GM21786 (cell line): Measurements from ENCODE around the gene ACVR1B.

Source experiments
- ATAC-seq: cut with Tn5 transposase; IDR thresholded peaks from one replicate; pipeline ENCODE4 v1.9.1; 2021; ENCODE audit not compliant: unreplicated experiment

Gene ACVR1B

DNA sequence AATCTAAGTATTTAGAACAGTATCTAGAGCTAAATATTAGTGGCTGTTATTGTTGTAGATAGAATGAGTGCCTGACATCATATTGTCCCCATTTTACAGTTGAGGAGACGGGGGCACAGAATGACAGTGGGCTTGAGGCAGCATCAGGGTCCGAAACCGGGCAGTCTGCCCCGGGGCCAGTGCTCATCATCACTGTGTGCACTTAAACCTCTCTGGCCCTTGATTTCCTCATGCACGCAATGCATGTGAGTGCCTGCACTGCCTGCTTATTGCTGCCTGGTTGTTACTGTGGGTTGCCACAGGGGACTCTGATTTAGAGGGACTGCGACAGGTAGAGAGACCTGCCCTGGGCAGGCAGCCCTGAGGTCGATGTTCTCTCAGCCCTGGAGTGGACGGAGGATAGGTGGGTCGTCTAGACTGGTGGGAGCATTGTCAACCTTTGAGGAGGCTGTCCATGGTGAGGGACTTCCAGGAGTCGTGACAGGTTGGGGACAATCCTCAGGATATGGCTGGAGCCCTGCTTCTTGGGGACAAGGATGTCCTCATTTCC lies 34.4 kb upstream of the ACVR1B start:
- ATAC-seq, result no peak

GRCh38 chr12:51917746-51918453 lies 33.6 kb upstream of the ACVR1B start:
- ATAC-seq, result no peak

DNA sequence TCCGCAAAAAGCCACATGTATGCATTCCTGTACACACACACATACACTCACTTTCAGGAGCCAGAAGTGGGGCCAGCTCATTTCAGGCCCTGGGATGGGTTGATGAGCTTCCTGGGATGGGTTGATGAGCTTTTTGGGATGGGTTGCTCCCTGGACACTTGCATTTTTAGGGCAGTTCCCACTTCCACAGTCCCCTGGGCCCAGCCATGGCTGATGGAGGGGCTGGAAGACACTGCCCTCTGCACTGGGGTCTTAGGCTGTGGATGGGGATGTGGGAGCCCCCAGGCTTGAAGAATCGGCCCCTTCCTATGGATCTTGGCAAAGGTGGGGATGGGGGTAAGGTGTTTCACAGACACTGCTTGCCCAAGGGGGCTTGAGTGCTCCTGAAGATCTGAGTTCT lies 31.5 kb upstream of the ACVR1B start:
- ATAC-seq, result no peak

DNA sequence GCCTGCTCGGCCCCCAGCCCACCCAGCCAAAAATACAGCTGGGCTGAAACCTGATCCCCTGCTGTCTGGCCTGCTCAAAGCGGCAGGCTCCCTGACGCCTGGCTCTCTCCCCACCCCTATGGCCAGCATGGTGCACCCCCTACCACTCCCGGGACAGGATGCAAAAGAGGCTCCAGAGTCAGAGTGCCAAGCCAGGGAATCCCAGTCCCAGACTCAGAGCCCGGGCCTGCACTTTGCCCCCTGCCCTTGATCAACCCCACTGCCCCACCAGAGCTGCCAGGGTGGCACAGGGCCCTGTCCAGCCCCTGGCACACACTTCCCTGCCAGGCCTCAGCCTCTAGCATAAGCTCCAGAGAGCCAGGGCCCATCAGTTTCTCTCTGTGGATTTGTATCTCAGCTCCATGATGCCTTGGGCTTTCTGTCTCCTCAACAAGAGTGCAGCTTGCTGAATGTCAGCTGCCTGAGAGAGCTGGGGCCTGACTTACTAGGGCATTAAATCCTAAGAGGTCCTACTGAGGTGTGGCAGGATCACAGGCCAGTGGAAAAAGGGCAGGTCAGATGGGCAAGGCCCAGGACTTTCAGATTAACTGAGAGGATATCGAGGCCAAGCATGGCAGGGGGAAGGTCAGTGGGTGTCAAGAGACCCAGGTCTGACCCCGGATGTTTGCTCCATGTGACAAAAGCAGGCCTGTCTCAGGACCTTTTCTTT lies 30.3 kb upstream of the ACVR1B start:
- no peak for ATAC-seq

DNA sequence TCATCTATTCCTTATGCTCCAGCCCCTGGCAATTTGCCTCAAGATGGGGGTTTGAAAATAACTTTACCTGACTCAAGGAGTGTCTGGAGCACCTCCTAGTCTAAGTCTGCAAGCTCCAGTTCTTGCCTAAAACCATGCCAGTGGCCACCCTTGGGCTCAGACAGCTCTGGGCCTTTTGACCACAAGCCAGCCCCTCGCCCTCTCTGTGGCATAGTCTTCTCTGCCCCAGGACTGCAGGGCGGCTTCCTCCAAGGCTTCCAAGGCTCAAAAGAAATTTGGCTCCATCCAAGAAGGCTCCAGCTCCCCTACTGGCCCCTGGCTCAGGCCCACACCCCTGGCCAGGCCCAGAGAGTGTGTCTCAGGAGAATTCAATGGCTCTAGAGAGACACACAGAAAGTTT lies 29.4 kb upstream of the ACVR1B start:
- no peak for ATAC-seq

DNA sequence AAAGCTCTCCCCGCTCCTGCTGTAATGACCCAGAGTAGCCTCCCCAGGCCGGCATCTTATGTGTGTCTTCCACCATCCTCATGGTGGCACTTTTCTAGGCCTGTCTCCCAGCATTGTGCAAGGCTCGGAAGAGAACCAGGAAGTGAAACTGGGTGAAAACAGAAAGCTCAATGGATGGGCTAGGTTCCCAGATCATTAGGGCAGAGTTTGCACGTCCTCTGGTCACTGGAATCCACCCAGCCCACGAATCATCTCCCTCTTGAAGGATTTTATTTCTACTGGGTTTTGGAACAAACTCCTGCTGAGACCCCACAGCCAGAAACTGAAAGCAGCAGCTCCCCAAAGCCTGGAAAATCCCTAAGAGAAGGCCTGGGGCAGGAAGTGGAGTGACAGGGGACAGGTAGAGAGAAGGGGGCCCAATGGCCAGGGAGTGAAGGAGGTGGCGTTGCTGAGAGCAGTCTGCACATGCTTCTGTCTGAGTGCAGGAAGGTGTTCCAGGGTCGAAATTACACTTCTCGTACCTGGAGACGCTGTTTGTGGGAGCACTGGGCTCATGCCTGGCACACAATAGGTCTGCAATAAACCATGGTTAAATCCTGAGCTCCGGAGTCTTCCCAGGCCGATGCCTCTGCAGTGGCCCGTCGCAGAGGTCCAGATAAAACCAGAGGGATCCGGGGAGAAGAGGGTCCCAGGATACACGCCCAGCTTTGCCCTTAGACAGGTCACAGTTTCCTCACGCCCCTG lies 28.6 kb upstream of the ACVR1B start:
- ATAC-seq, result no peak

DNA sequence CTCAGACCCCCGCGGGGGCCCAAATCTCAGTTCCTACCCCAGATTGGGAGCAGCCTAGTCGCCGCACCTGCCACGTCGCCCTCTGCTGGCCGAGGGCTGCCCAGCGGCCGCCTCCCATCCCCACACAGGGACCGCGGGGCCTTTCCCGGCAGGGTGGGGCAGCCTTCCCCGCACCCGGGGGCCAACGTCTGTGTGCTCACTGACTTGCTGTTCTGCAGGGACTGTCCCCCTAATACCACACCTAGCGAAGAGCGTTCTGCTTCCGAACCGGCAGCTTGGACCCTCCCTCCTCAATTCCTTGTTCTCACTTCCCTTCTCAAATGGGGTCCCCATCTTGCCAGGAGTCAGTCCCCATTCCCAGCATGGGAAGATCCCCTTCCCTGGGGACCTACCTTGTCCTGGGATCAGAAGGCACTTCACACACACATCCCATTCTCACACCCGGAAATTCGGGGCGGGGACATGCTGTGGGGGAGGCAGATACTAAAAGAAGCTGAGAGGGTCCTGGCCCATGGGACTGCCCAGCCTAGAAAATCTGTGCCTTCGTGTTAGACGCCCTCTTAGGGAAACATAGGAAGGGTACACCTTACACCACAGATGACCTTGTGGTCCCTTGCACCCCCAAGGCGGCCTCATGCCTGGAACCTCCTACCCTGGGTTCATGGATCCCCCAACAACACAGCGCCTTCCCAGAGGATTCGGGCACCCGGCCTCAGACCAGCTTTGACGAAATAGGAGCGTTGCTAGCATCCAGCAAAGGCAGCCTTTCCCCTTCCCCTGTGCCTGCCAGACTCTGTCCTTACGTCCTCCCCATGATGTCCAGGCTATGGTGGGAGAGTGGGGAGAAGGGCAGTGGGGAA lies 27.8 kb upstream of the ACVR1B start:
- no peak for ATAC-seq

DNA sequence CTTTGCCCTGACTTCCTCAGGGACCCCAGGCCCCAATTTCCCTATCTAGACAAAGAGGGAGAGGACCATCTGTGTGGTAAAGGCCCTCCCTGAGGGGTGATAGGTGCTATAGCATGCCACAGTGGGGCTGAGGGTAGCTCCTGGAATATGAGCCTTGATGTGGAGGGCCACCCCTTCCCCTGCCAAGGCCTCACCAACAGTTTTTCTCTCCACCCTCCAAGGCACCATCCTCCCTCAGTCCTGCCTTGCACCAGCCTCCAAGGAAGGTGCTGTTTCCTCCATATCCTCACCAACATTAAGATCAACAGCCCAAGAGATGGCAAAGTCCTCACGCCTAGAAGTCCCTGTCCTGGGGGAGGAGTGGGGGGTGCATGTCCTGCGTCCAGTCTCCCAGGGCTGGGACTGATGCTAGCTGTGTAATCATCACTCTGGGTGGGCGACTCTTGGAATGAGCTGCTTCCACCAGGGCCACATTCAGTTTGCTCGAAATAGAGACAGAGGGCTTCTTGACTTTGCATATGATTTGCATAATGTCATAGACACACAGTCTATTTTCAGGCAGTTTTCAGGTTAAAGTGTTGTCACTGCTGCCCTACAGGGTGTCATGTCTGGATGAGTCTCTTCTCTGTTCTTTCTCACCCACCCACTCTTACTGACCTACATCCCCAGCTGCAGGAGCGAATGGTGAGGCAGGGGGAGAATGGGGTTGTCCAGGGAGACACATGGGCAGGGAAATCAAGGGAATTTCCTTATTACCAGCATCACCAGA lies 26.8 kb upstream of the ACVR1B start:
- no peak for ATAC-seq

DNA sequence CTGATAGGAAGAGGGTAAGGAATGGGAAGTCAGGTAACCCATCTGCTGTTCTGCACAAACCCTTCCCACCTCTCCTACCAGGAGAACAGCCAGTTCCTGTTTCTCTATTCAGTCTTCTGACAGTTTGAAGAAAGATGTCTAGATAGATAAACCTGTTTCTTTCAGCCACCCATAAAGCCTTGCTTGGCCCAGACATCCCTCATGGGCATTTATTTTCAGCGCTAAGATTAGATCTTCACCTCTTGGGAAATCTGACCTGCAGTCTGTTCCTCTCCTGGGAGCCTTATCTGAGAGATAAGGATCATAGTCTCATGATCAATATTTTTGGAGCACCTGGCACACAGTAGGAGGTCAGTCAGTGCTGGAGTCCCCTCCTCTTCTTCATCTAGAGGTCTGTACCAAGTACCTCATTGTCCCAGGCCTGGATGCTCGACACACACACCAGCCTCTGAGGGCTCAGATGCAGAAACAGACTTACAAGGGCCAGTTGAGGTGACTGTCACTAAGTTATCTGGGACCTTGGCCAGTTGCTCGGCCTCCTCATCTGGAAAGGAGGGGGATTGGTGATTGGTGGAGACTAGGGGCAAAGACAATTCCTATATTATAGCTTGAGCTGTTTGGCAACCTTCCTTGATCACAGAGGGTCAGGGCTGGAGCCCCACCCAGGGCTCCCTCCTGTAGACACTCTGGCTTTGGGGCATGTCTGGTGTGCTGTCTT lies 26.0 kb upstream of the ACVR1B start:
- no peak for ATAC-seq

DNA sequence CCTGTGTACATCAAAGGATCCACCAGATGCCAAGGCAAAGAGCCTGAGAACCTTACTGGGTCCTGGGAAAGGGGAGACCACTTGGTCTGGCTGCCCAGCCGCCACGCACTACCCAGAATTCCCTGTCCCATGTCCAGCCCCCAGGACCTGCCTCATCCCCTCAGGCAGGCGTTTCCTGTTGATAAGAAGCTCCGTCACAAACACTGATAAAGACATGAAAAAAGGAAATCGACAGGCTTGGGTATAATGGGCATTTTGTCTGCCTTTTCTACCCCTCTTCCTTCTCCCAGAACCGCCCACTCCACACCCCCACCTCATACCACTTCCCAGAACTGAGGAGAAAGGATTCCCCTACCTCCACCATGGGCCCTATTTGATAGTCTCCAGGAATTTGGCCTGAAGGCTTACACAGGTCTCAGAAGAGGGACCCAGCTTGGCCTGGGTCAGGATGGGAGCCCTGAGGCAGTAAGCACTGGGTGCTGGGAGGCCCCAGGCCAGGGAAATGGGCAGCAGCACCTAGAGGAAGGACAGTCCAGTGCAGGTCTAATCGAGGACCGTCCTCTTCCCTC lies 25.4 kb upstream of the ACVR1B start:
- ATAC-seq, result no peak

- no peak for ATAC-seq
Measured at GRCh38 chr12:51926718-51927117, 24.8 kb upstream of the ACVR1B start.

GRCh38 chr12:51932218-51933076 lies 19.1 kb upstream of the ACVR1B start:
- no peak for ATAC-seq

- no peak for ATAC-seq
Measured at GRCh38 chr12:51934080-51934479, 17.4 kb upstream of the ACVR1B start.

GRCh38 chr12:51937926-51938325 lies 13.6 kb upstream of the ACVR1B start:
- no peak for ATAC-seq

DNA sequence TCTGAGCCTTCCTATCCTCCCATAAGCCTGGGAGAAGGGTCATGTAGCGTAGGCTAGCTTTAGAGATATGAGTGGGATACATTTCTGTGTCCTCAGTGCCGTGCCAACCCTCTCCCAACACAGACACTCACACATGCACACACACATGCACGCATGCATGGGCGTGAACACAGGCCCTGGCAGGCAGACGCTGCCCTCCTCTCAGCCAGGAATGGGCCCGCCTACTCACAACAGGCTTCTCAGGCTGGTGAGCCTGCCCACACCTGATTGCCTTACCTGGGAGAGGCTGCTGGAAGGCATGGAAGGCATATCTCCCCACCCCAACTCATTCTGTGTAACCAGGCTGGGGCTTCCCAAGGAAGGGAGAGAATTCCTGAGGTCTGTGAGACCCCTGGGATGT lies 12.8 kb upstream of the ACVR1B start:
- no peak for ATAC-seq

DNA sequence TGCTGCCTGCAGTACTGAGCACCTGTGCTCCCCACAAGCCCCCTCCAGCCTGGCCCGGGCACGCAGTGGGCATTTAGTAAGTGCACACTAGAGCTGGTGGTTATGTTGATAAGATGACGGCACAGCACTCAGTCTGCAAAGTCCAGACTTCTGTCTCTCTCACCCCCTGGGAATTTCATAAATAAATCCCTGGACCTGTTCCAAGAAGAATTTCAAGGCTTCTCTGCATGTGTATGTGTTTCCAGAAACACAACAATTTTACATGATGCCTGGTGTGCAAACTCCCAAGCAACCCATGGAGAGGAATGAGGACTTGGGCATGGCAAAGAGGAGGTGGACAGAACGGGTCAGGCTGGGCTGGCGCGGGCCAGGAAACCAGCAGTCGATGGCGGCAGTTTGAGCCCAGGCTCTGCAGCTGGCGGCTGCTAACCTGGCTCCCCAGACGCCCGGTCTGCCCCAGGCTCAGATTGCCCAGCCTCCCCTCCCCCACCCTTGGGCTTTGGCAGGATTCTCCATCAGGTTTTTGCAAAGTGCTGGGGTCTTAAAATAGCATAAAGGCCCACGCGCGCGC lies 10.4 kb upstream of the ACVR1B start:
- ATAC-seq, result no peak

DNA sequence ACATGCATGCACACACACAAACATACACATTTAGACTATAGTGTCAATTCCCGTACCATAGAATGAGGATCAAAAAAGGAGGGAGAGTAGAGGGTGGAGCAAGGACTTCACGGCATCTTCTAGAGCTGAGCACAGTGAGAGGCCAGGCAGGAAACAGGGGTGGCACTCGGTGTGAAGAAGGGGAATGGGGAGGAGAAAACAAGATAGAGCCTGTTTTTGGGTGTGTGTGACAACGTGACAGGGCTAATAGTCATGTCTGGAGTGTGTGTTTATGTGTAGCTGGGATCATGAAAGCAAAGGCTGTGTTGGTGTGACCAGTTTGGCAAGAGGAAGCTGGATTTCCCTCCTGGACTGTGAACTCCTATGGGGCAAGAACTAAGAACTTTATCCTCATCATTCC lies 9.9 kb upstream of the ACVR1B start:
- ATAC-seq, result no peak

- no peak for ATAC-seq
Measured at GRCh38 chr12:51942056-51942455, 9.4 kb upstream of the ACVR1B start.
